G401 (cell line): ENCODE results near the gene PRDM4. TPM values are rescaled to one million over a fixed set of nuclear protein-coding genes. Genes with fewer than 3 reads are reported as not detected.
"Not testable (repeated sequence)": the region's sequence is repeated elsewhere in the genome, so short reads cannot be mapped to it uniquely, and the experiment has no call there.

Source experiments
- DNase-seq: peaks from one replicate; pipeline ENCODE4 v3.0.0-alpha.2; 2015; ENCODE audit warnings: low spot score
- in situ Hi-C: cut with HindIII; loops from 2 replicates; pipeline ENCODE4 v1.10.0; 2016; ENCODE audit warnings: low sequenced_read_pairs, mixed read lengths
- total RNA-seq: library from RNA; depleted of rRNA; stranded (reverse); fragments of >200 nt; shearing (Covaris generic); gene quantifications from 2 replicates; pipeline ENCODE4 v1.2.3, GENCODE V29; 2014

The PRDM4 gene
- total RNA-seq, 1 experiment from 2014 or later: 51.7 TPM

- DNase-seq: no peak
- in situ Hi-C loops: no loop called here
These were observed 14.3 kb upstream of the PRDM4 start for GRCh38 chr12:107775093-107775721.

- in situ Hi-C loops: no loop called here
- DNase-seq: no peak
These were observed 13.6 kb upstream of the PRDM4 start, which contains the start of gene ASCL4 for GRCh38 chr12:107774349-107775029. Gene ASCL4 (plus strand): TSS chr12:107774704. CDS start chr12:107775219, 515 bp downstream.

GRCh38 chr12:107767466-107767865 is 6.5 kb upstream of the PRDM4 start:
- no peak for DNase-seq
- in situ Hi-C loops: no loop called here

- in situ Hi-C loops: no loop called here
- DNase-seq: no peak
These were observed 4.4 kb upstream of the PRDM4 start for GRCh38 chr12:107765316-107765715.

GRCh38 chr12:107764626-107765025 is 3.7 kb upstream of the PRDM4 start:
- DNase-seq: no peak
- in situ Hi-C loops: no loop called here

GRCh38 chr12:107762874-107763273 is 1.9 kb upstream of the PRDM4 start:
- DNase-seq: no peak

GRCh38 chr12:107761502-107761904 is 566 bp upstream of the PRDM4 start:
- in situ Hi-C loops: no loop called here
- DNase-seq: no peak

More at GRCh38 chr12:107762874-107763273, 1.9 kb upstream of the PRDM4 start:
- in situ Hi-C loops: no loop called here

GRCh38 chr12:107760207-107760808 is 629 bp downstream of the PRDM4 start:
- DNase-seq: peak; percentile 13
- in situ Hi-C loops: no loop called here

GRCh38 chr12:107759410-107759809 is 1.5 kb downstream of the PRDM4 start:
- in situ Hi-C loops: no loop called here
- no peak for DNase-seq

- in situ Hi-C loops: no loop called here
- DNase-seq: no peak
These were observed 11.9 kb downstream of the PRDM4 start for GRCh38 chr12:107749083-107749482.

GRCh38 chr12:107748472-107748871 is 12.5 kb downstream of the PRDM4 start:
- in situ Hi-C loops: no loop called here
- no peak for DNase-seq

GRCh38 chr12:107736914-107737313 is 24.0 kb downstream of the PRDM4 start:
- in situ Hi-C loops: no loop called here
- no peak for DNase-seq

GRCh38 chr12:107735763-107736162 is 25.2 kb downstream of the PRDM4 start:
- in situ Hi-C loops: no loop called here
- no peak for DNase-seq

- in situ Hi-C loops: no loop called here
- no peak for DNase-seq
These were observed 26.8 kb downstream of the PRDM4 start for GRCh38 chr12:107734139-107734538.

GRCh38 chr12:107732365-107732764 is 28.6 kb downstream of the PRDM4 start:
- in situ Hi-C loops: no loop called here
- no peak for DNase-seq

GRCh38 chr12:107731366-107731765 is 29.6 kb downstream of the PRDM4 start:
- no peak for DNase-seq
- in situ Hi-C loops: no loop called here

- no peak for DNase-seq
- in situ Hi-C loops: no loop called here
These were observed 30.2 kb downstream of the PRDM4 start for GRCh38 chr12:107730618-107731341.

- DNase-seq, in situ Hi-C loops: not testable (repeated sequence)
These were observed 33.2 kb downstream of the PRDM4 start for GRCh38 chr12:107727742-107728141.

GRCh38 chr12:107727327-107727726 is 33.6 kb downstream of the PRDM4 start:
- DNase-seq, in situ Hi-C loops: not testable (repeated sequence)

- no peak for DNase-seq
- in situ Hi-C loops: no loop called here
These were observed 42.3 kb downstream of the PRDM4 start for GRCh38 chr12:107718606-107719005.
